ENCODE measurements around the gene SLC25A47. TPM values are rescaled to one million over a fixed set of nuclear protein-coding genes. Genes with fewer than 3 reads are reported as not detected.
"Not testable (repeated sequence)": the region's sequence is repeated elsewhere in the genome, so short reads cannot be mapped to it uniquely, and the experiment has no call there.

SLC25A47 gene
- total RNA-seq, 1 donor: 0.10 TPM

- H3K4me1 ChIP-seq (ENCODE audit: insufficient read depth, low read length): peaks cover 50% of the 10 kb centered on the region
- H3K27me3 ChIP-seq (ENCODE audit: insufficient read depth, low read length): no peaks in the 10 kb centered on the region
- H3K4me3 ChIP-seq (ENCODE audit: low read length): no peak overlapping the region
- no peaks in the 10 kb centered on the region for H3K9me3 ChIP-seq (ENCODE audit: low read depth, low read length)
Measured at GRCh38 chr14:100307766-100308426, 15.2 kb upstream of the SLC25A47 start.

DNA sequence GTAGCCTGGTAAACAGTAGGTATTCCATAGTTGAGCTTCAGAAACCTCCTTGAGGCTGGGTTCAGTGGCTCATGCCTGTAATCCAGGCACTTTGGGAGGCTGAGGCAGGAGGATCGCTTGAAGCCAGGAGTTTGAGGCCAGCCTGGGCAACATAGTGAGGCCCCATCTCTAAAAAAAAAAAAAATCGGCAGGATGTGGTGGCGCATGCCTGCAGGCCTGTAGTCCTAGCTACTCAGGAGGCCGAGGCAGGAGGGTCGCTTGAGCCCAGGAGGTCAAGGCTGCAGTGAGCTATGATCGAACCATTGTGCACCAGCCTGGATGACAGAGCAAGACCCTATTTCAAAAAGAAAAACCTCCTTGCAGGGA, 14.7 kb upstream of the SLC25A47 start:
- not testable (repeated sequence) for H3K9me3 ChIP-seq (ENCODE audit: low read depth, low read length); H3K4me3 ChIP-seq (ENCODE audit: low read length); H3K27me3 ChIP-seq (ENCODE audit: insufficient read depth, low read length)
- H3K4me1 ChIP-seq (ENCODE audit: insufficient read depth, low read length): peaks cover 52% of the 10 kb centered on the region

- no peak overlapping the region for H3K4me3 ChIP-seq (ENCODE audit: low read length)
- H3K27me3 ChIP-seq (ENCODE audit: insufficient read depth, low read length): no peaks in the 10 kb centered on the region
- peaks cover 52% of the 10 kb centered on the region for H3K4me1 ChIP-seq (ENCODE audit: insufficient read depth, low read length)
- no peaks in the 10 kb centered on the region for H3K9me3 ChIP-seq (ENCODE audit: low read depth, low read length)
Measured at GRCh38 chr14:100309028-100309737, 14.0 kb upstream of the SLC25A47 start.

DNA sequence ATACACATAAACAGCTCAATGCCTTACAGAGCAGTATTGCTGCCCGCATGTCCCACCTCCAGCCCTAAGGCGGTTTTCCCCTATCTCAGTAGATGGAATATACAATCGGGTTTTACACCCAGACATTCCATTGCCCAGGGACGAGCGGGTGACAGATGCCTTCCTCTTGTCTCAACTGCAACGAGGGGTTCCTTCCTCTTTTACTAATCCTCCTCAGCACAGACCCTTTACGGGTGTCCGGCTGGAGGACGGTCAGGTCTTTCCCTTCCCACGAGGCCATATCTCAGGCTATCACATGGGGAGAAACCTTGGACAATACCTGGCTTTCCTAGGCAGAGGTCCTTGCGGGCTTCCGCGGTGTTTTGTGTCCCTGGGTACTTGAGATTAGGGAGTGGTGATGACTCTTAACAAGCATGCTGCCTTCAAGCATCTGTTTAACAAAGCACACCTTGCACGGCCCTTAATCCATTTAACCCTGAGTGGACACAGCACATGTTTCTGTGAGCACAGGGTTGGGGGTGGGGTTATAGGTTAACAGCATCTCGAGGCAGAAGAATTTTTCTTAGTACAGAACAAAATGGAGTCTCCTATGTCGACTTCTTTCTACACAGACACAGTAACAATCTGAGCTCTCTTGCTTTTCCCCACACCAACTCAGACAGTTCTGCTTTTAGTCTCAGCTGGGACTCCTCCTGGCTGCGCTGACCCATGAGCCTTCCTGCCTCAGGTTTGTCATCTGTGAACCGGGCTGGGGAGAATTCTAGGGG, 10.8 kb upstream of the SLC25A47 start:
- H3K9me3 ChIP-seq (ENCODE audit: low read depth, low read length); H3K27me3 ChIP-seq (ENCODE audit: insufficient read depth, low read length); H3K4me3 ChIP-seq (ENCODE audit: low read length): not testable (repeated sequence)
- H3K4me1 ChIP-seq (ENCODE audit: insufficient read depth, low read length): peaks cover 33% of the 10 kb centered on the region

GRCh38 chr14:100312877-100313400, 10.2 kb upstream of the SLC25A47 start:
- H3K27me3 ChIP-seq (ENCODE audit: insufficient read depth, low read length): no peaks in the 10 kb centered on the region
- H3K9me3 ChIP-seq (ENCODE audit: low read depth, low read length): no peaks in the 10 kb centered on the region
- no peak overlapping the region for H3K4me3 ChIP-seq (ENCODE audit: low read length)
- H3K4me1 ChIP-seq (ENCODE audit: insufficient read depth, low read length): peaks cover 33% of the 10 kb centered on the region

DNA sequence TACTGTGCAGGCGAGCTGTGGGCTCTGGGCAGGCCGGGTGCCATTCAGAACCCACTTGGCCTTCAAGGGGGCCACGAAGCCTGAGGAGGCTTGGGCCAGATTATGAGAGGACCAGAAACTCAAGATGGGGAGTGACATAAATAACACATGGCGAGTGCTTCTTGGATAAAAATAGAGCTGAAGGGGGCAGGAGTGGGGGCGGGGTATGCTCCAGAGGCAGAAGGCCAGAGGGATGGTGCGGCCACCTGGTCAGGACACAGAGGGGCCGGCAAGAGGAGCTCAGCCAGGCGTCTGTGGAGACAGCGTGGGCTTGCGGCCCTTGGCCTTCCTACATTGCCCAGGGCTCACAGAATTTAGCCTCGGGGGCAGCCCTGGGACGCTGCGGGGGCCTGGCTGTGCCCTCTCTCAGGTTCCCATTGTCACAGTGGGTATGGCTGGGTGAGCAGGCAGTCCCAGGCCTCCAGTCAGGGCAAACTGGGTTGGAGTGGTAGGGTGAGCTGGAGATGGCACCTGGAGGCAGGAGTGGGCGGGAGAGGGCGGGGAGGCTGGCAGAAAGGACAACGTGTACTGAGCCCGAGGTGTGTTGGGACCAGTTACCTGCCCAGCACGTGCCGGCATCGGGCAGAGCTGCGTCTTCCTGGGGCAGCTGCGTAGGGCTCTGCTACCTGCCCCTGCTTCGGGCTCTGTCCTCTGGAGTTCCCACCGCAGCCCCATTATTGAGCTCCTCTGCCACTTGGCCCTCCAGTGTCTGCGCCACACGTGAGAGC, 9.5 kb upstream of the SLC25A47 start:
- Histone ChIP-seq H3K27me3 (ENCODE audit: insufficient read depth, low read length) (no peaks in the 10 kb centered on the region), H3K4me3 (ENCODE audit: low read length) (no peak overlapping the region), H3K4me1 (ENCODE audit: insufficient read depth, low read length) (peaks cover 37% of the 10 kb centered on the region), H3K9me3 (ENCODE audit: low read depth, low read length) (no peaks in the 10 kb centered on the region)

DNA sequence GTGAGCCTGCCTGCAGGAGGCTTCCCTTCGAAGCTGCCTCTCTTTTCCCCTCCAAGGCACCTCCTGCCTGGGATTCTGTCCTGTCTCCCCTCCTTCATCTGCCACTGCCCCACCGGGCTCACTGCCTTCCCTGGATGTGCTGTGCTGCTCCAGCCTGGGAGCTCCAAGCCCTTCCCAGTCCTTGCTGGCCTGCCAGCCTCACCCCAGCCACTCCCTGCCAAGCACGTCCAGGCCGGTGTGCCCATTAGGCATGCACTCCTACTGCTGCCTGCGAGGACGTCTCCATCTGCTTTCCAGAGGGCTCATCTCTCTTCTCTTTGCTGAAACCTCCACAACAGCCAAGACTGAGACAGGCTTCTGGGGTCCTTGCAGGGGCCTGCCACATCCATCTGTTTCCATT, 8.4 kb upstream of the SLC25A47 start:
- no peaks in the 10 kb centered on the region for H3K9me3 ChIP-seq (ENCODE audit: low read depth, low read length)
- H3K4me1 ChIP-seq (ENCODE audit: insufficient read depth, low read length): peaks cover 37% of the 10 kb centered on the region
- H3K27me3 ChIP-seq (ENCODE audit: insufficient read depth, low read length): no peaks in the 10 kb centered on the region
- H3K4me3 ChIP-seq (ENCODE audit: low read length): no peak overlapping the region

- peaks cover 20% of the 10 kb centered on the region for H3K4me1 ChIP-seq (ENCODE audit: insufficient read depth, low read length)
- no peaks in the 10 kb centered on the region for H3K27me3 ChIP-seq (ENCODE audit: insufficient read depth, low read length)
- no peaks in the 10 kb centered on the region for H3K9me3 ChIP-seq (ENCODE audit: low read depth, low read length)
- H3K4me3 ChIP-seq (ENCODE audit: low read length): no peak overlapping the region
Measured at GRCh38 chr14:100317389-100317788, 5.8 kb upstream of the SLC25A47 start.

DNA sequence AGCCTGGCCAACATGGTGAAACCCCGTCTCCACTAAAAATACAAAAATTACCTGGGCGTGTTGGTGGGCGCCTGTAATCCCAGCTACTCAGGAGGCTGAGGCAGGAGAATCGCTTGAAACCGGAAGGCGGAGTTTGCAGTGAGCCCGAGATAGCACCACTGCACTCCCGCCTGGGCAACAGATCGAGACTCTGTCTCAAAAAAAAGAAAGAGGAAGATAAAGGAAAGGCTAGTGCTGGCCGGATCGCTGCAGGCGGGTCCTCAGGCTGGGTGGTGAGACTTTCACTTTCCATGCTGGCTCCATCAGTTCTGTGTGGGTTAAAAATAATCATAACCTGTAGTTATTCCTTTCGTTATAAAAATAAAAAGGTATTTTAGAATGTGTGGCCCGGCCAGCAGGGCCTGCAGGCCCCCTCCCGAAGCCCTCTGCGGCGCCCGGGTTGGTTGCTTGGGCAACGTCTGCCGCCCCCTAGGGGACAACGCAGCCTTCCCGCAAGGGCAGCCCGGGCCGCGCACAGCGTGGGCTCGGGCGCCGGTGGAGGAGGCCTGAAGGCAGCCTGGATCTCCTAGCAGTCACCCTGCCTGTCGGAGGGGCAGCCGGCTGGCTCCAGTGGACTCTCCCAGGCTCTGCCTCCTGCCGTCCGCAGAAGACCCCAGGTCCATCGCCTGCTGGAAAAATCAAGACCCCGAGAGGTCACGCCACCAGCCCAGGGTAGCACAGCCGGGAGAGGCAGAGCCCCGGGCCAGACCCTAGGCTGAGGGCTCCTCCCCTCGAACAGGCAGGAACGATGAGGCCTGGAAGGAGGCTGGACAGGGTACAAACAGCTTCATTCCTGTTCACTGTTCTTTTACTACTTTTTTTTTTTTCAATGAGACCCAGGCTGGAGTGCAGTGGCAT, 5.0 kb upstream of the SLC25A47 start:
- Histone ChIP-seq H3K27me3 (ENCODE audit: insufficient read depth, low read length) (no peaks in the 10 kb centered on the region), H3K4me1 (ENCODE audit: insufficient read depth, low read length) (peaks cover 13% of the 10 kb centered on the region), H3K9me3 (ENCODE audit: low read depth, low read length) (no peaks in the 10 kb centered on the region), H3K4me3 (ENCODE audit: low read length) (peak overlapping the region; percentile 43)

DNA sequence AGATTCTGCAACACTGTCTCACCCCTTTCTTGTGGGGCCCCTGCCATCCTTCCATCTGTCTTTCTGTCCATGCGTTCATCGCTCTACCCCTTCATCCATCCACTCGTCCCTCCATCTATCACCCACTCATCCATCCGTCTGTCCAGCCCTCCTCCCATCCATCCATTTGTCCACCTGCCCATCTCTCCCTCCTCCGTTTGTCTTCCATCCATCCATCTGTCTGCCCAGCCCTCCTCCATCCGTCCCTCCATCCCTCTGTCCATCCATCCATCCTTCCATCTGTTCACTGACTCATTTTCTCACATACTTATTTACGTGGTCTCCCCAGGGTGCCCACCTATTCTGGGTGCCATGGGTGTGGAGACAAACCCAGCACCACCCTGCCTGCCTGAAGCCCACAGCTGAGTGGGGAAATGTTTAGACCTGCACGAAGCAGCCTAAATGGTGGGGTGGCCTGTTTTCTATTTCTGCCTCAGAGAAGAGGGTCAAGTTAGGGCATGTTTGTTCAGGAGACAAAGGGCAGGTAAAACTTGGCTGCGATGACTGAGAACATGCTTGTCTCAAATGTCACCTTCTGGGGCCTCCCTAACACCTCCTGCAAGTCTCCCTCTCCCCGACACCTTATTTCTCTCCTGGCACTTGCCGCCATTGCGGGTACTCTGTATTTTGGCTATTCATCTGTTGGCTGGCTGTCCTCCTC, 2.8 kb upstream of the SLC25A47 start:
- peaks cover 13% of the 10 kb centered on the region for H3K4me1 ChIP-seq (ENCODE audit: insufficient read depth, low read length)
- H3K27me3 ChIP-seq (ENCODE audit: insufficient read depth, low read length): no peaks in the 10 kb centered on the region
- no peaks in the 10 kb centered on the region for H3K9me3 ChIP-seq (ENCODE audit: low read depth, low read length)
- no peak overlapping the region for H3K4me3 ChIP-seq (ENCODE audit: low read length)

DNA sequence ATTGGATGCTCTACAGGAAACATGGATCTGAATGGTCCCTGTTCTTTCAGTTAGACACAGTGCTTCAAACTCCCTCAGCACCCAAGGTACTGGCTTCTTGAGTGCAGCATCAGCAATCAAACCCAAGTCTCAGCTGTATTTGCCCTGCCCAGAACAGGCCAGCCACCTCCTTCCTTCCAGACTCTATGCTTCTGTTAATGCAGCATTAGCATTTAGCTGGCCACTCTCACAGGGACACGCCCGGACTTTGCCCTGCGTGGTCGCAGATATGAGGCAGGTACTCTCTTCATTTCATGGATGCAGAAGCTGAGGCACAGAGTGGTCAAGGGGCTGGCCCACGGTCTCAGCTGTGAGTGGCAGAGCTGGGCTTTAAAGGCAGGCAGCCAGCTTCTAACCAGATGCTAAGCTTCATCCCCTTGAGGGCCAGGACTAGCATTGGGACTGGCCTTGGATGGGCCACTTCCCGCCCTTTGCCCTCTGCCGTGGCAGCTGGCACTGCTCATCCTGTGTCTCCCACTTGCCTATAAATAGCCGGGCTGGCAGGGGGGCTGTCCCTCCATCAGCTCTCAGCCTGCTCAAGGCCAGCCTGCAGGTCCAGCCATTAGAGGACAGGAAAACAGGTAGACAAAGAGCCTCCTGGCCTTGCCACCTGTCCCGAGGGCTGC, 1.5 kb upstream of the SLC25A47 start:
- H3K27me3 ChIP-seq (ENCODE audit: insufficient read depth, low read length): no peaks in the 10 kb centered on the region
- no peaks in the 10 kb centered on the region for H3K9me3 ChIP-seq (ENCODE audit: low read depth, low read length)
- H3K4me1 ChIP-seq (ENCODE audit: insufficient read depth, low read length): peaks cover 13% of the 10 kb centered on the region
- no peak overlapping the region for H3K4me3 ChIP-seq (ENCODE audit: low read length)

DNA sequence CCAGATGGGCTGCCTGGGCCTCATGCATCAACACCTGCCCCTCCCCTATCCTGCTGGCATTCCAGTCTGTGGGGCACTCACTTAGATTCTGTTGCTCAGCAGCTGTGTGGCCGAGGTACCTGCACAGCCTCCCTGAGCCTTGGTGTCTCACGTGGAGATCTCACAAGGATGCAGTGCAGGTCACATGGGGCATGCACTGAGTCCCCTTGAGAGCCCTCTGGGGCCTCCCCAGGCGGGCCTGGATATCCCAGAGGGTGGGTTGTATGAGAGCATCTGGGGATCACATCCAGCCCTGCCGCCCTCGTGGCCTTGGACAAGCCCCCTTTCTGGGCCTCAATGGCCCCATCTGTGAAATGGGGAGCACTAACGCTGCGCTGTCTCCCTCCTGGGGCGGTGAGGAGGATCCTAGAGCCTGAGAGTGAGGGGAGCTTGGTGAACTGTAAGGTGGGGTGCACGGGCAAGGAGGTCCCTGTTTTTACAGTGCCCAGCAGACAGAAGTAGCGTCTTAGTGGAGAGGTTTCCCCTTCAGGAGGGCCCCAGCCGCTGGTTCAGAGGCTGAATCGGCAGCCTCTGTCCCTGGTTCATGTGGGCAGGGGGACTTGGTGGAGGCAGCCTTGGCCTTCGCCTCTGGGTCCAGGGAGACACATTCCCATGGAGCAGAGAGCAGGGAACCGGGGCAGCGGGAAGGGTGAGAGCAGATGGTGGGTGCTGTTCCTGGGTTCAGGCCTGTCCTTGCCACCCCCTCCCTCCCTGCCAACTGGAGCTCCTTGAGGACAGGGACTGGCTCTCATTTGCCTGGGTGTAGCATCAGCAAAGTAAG, 791 bp upstream of the SLC25A47 start:
- no peak overlapping the region for H3K4me3 ChIP-seq (ENCODE audit: low read length)
- no peaks in the 10 kb centered on the region for H3K27me3 ChIP-seq (ENCODE audit: insufficient read depth, low read length)
- peaks cover 13% of the 10 kb centered on the region for H3K4me1 ChIP-seq (ENCODE audit: insufficient read depth, low read length)
- no peaks in the 10 kb centered on the region for H3K9me3 ChIP-seq (ENCODE audit: low read depth, low read length)
